ENCODE results near the gene GRIA3. TPM values are rescaled to one million over a fixed set of nuclear protein-coding genes. Genes with fewer than 3 reads are reported as not detected.
"Not testable (repeated sequence)": the region's sequence is repeated elsewhere in the genome, so short reads cannot be mapped to it uniquely, and the experiment has no call there.

GRIA3 gene
- total RNA-seq, 1 donor from 2014 or later, result under 0.01 TPM

DNA sequence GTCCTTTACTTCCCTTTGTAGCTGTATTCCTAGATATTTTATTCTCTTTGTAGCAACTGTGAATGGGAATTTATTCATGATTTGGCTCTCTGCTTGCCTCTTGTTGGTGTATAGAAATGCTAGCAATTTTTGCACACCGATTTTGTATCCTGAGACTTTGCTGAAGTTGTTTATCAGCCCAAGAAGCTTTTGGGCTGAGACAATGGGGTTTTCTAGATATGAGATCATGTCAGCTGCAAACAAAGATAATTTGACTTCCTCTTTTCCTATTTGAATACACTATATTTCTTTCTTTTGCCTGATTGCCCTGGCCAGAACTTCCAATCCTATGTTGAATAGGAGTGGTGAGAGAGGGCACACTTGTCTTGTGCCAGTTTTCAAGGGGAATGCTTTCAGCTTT is 346.6 kb downstream of the GRIA3 start:
- not testable (repeated sequence) for DNase-seq (ENCODE audit: low read depth, low spot score)
